ENCODE measurements around the gene GPR132.

Gene GPR132

DNA sequence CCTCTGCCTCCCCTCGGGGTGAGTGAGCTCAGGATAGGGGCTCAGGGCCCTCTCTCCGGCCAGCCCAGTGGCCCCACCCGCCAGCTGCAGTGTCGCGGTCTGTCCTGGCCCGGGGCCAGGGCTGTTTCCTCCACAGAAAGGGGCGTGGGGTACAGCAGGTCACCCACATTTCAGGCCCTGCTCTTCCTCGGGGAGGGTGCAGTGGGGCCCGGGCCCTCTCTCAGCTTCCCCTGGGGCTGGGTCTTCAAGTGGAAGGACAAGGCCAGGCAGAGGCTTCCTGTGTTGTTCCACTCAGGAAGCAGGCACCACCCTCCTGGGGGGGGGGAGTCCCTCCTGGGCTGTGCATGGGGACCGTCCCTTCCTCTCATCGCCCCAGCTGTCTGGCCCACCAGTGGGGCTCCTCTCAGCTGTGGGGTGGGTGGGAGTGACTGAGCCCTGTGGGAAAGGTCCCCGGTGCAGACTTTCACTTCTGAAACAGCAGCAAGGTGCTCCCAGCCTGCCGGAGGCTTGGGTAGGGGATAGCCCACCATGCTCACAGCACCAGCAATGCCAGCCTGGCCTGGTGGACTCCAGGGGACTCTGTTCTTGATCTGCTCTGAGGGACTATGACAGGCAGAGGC lies 3.7 kb downstream of the GPR132 start:
- no peak for DNase-seq (ENCODE audit: low read depth)

DNA sequence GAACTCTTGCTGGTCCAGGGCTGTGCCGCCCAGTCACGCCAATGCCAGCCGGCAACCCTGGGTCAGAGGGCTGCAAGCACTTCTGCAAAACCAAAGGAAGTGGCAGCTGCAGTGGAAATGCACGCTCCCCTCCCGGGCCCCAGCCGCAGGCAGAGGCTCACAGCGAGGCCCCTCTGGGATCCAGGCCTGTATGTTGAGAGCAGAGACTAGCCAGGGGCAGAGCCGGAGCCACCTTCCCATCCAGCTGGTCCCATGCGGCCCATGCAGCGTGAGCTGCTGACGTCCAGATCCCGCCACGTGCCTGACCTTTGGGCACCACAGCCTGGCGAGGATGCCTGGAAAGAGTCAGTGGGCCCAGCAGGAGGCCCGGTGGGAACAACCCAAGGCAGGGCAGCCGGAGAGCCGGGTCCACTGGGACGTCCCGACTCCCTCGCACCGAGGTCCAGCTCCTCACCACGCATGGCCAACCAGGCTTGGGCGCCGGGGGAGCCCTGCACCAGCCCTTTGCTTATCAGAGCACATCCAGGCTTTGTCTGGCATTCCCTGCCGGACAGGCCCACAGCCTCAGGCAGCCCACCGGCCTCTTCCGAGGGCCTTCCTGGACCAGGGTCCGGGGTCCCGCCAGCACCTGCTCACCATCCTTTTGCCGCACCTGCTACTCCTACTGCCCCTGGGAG lies 4.3 kb downstream of the GPR132 start:
- DNase-seq (ENCODE audit: low read depth) = no peak

DNA sequence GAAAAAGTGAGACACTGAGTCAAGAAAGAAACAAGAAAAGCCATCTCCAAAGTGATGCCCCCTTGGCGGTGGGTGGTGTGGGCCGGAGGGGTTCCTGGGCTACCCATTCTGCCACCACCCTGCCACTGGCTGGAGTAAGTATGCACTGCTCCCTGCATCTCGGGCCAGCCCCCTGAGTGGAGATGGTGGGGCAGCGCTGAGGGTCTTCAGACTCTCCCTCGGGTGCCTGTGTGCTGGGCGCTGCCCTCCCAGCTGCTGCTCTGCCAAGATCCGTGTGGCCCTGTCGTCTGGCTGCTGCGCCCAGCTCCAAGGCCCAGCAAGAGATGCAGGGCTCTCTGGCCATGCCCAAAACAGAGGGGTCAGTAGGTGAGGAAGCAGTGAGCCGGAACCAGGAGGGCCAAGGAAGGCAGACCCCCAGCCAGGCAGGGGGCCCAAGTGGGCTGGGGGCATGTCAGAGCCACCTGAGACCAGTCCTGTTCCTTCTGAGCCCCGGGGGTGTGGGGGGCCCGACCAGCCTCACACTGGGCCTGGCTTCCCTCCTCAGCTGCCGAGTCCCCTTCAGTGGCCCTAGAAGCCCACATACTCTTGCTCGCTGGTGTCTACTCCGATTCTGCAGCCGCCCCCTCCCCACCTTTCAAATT lies 5.2 kb downstream of the GPR132 start:
- DNase-seq (ENCODE audit: low read depth) = no peak

DNA sequence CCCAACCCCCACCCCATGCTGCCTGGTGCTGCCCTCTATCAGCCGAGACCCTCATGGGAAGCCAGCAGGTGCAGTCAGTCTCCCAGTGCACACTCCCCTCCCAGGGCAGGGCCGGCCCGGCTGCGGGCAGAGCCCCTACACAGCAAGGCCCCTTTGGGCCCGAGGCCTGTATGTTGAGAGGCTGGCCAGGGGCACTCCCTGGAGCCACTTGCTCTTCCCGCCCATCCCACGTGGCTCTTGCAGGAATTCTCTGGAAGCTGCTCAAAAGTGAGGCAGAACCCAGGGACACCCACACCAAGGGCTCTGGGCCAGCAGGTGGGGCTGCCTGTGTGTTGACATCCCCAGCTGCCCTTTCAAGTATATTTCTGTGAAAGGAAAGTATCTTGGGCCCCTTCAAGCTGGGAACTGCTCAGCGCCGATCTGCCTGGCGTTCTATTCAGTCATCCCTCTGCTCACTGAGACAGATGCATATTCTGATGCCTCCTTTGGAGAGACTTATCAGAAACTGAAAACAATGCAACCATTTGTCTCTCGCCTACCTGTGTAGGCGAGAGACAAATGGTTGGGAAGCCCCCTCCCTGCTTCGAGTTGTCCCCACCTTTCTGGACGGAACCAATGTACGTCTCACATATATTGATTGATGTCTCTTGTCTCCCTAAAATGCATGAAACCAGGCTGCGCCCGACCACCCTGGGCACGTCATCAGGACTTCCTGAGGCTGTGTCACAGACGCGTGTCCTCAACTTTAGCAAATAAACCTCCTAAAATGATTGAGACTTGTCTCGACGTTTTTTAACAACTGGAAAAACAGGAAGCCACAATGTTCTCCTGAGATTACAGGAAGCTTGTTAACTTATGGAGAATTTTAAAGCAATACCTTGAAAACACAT lies 6.0 kb downstream of the GPR132 start:
- DNase-seq (ENCODE audit: low read depth) = peak; percentile 66

DNA sequence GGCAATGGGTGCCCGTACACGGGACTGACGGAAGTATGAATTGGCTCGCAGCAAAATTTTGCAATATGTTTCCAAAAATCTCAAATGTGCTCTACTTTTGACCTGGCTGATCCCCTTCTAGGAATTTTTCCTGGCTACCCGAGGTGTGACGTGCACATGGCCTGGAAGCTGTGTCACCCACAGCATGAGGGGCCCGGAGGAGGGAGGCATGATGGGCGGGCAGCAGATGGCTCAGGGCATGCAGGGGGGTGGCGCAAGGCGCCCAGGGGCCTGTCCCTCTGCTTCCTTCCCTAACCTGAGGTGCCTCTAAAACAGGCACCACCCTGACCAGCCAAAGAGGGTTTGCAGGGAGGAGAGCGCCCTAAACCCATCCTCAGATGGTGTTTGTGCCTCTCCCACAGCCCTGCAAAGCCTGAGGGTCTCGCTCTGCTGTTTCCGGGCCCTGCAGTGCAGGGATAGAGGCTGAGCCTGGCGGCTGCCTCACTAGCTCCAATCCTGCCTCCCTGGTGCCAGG lies 6.7 kb downstream of the GPR132 start:
- no peak for DNase-seq (ENCODE audit: low read depth)

DNA sequence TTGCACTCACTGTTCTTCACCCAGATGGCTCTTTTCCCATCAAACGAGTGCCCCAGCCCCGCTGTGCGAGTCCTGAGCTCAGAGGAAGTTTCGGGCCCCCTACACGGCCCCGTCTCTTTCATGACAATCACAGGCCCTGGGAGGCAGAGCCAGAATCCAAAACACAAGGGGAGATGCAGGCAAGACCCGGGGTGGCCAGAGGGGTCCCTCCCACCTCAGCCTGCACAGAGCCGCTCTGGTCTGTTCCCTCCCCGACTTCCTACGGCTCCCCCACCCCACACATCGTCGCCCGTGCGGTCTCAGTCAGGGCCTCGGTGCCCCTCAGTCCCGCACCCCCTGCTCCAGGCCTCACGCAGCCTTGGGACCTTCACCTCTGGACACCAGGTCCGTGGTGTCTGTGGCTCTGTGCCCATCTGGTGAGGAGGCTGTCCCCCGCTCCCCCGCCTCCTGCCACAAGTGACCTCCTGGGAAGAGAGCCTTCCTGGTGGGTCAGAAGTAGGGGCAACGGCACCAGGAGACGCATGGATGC lies 8.9 kb downstream of the GPR132 start:
- DNase-seq (ENCODE audit: low read depth) = no peak

DNA sequence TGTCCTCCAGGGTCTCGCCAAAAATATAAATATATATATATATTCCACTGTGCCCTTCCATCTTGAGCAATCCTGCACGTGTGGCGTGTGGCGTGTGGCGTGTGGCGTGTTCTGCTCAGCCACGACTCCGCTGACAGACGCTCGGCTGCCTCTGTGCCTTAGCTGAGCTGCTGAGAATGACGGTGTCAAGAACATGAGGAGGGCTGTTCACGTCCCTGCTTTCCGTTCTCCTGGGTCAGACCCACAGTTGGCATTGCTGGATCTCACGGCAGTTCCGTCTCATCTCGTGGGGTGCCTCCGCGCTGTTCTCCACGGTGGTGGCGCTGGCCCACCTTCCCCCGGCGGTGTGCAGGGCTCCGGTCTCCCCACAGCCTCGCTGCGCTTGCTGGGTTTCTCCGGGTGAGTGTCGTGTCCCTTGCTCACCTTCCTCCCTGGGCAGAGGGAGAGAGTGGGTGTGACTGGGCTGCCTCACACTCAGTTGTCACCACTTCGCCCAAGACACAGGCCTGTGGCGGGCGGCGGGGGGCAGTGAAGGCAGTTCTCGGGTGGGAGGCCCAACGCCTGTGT lies 9.4 kb downstream of the GPR132 start:
- no peak for DNase-seq (ENCODE audit: low read depth)

DNA sequence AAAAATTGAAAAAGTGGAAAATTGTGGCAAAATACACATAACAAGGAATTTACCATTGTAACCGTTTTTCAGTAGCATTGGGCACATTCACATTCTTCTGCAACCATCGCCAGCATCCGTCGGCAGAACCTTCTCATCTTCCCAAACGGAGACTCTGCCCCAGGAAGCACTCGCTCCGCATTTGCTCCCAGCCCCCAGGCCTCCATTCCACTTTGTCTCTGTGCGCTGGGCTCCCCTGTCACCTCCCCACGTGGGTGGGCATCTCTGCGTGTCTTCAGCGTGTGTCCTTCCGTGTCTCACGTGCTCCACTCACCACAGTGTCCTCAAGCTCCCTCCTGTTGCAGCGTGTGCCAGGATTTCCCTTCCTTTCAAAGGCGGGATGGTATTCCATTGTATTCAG lies 9.9 kb downstream of the GPR132 start:
- DNase-seq (ENCODE audit: low read depth) = no peak

DNA sequence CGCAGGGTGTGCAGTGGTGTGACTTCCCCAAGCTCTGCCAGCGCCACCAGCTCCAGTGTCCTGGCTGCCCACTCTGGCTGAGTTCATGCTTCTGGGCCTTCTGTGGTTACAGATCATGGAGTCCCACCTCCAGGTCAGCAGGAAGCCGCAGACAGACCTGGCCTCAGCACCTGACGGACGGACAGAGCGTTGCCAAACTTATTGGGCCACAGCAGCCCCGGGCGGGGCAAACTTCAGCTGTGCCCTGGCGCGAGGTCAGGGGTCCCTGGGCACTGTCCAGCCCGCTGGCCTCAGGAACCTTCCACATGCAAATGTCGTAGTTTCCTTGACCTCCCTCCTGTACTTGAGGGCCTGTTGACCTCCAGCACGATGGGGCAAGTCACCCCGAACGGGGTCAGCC lies 11.2 kb downstream of the GPR132 start:
- no peak for DNase-seq (ENCODE audit: low read depth)

DNA sequence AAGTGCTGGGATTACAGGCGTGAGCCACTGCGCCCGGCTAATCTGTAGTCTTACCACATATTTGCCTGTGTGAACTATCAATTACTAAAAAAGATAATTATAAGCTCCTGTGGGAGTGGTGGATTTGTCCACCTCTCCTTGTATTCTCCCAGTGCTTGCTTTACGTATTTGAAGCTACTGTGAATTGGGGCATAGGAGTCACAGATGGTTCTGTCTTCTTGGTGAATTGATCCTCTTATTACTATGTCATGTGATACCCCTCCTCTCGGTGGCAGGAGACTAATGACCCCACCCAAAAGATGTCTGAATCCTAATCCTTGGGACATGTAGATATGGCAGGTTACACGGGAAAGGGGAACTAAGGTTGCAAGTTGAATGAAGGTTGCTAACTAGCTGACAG lies 11.8 kb downstream of the GPR132 start:
- DNase-seq (ENCODE audit: low read depth) = no peak

DNA sequence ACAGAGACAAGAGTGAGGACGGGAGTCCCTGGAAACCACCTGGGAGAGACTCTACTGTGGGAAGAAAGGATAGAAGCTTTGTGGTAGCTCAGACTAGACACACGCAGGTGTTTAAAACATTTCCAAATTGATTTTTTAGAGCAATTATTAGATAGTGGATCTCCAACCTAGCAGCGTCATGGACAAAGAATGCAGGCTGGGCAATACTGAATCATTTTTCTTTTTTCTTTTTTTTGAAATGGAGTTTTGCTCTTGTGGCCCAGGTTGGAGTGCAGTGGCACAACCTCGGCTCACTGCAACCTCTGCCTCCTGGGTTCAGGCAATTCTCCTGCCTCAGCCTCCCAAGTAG lies 13.1 kb downstream of the GPR132 start:
- DNase-seq (ENCODE audit: low read depth) = no peak

DNA sequence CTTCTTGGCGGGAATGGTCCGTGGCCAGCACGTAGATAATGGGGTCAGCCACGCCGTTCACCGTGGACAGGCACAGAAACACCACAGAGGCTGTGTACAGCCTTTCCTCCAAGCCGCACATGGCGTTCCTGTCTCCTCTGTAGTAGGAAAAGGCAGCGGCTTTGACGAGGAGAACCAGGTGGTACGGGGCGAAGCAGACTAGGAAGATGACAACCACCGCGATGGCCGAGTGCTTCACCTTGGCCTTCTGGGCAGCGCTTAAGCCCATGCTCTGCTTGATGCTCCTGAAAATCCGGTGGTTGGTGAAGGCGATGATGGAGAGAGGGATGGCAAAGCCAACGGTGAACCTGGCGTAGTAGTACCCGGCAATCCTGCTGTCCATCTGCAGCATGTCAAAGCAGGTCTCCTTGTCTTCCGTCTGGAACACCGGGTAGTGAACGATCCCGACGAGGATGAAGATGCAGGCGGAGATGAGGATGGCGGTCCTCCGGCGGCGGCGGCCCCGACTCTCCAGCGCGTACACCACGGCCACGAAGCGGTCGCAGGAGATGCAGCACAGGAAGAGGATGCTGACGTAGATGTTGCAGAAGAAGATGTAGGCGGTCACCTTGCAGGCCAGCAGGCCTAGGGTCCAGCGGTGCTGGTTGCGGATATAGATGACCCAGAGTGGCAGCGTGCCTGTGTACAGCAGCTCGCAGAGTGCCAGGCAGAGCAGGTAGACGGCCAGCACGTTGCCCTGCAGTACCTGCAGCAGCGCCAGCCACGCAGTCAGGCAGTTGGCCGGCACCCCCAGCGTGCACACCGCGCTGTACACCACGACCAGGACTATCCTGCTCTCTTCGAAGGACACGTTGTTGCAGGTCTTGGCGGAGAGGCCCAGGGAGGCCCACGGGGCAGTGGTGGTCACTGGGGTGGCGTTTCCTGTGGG lies 13.8 kb downstream of the GPR132 start:
- DNase-seq (ENCODE audit: low read depth) = no peak

DNA sequence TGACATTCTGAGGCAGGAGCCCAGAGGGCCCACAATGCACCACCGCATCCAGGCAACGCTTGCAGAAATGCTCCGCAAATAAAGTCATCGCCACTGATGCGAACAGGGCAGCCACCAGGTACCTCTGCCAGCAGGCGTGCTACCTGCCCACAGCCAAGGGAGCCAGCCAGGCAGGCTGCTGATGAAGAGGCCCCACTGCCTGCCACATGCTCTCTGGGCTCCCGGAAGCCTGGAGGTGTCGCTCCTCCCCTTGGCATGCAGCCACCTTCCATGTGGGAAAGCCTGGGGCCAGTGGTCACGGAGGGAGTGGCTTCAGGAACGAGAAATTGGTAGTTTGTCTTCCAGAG lies 14.7 kb downstream of the GPR132 start:
- DNase-seq (ENCODE audit: low read depth) = no peak

DNA sequence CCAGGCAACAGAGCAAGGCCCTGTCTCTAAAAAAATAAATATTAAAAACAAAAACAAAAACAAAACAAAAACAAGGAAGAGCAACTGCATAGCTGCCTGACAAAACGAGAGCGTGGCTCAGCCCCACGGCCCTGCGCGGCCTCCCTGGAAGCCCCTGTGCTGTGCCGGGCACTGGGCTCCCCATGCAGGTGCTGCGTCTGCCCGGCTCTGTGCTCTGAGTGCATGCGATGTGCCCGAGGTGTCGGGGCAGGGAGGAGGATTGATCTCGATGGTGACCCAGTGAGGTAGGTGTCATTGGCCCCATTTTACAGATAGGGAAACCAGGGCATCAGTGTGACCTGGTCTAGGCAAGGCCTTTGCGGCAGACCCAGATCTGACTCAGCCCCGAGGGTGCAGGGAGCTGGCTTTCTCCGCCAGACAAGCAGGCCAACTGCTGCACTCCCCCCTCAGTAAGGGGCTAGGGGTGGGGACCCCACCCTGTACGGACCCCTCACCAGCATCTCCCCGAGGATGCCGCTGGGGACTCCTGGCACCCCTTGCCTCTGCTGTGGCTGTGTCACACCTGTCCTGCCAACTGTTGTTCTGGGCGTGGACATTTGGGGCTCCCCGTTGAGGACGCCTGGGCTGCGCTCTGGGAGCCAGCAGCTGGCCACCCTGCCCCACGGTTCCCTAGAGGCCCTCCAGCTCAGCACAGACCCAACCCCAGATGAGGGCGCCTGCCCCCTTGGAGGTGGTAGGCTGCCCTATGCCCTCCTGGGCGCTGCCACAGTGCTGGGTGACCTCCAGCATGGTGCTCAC lies 15.3 kb downstream of the GPR132 start:
- DNase-seq (ENCODE audit: low read depth) = no peak

DNA sequence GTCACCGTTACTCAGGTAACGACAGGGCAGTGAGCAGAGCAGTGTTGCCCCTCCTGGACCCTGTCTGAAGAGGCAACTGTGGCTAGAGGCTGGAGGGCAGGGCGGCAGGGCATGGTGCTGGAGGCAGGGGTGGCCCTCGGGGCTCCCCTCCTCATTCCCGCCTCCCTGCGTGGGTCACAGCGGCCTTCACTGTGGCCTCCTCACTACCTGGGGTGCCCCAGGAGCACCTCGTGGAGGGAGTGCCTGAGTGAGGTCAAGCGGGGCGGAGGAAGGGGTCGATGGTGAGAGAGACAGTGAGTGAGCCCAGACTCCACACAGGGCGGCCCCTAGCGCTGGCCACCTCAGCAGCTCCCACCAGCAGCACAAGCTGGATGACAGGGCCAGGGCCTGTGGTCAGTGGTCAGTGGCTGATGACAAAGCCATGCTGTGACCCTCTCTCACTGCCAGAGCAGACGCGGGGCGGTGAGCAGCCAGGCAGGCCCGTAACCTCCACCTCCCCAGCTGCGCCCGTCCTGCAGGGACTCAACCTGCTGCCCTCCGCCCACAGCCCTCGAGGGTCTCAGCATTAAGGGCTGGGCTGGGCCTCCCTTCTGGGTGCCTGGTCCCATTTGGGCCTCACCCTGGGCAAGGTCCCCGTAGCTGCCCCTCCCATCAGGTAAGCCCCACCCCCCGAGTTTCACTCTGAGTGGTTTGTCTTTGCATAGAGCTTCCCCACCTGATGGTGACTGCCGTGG lies 17.8 kb downstream of the GPR132 start:
- DNase-seq (ENCODE audit: low read depth) = no peak

DNA sequence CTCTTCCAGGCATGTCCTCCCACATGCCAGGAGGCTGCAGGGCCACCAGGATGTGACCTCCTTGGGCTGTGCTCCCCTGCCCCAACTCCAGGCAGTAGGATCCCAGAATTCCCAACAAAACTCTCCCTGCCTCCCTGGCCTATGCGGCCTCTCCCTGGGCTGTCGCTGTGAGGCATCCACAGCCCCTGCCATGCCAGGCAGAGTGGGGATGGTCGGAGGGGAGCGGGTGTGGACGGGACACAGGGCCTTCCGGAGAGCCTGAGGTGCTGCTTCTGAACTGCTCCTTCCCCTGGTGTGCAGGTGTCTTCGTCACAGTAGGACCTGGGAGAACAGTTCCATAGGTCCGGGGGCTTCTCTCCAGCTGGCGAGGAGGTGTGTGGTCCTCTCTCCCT lies 18.3 kb downstream of the GPR132 start:
- DNase-seq (ENCODE audit: low read depth) = no peak

DNA sequence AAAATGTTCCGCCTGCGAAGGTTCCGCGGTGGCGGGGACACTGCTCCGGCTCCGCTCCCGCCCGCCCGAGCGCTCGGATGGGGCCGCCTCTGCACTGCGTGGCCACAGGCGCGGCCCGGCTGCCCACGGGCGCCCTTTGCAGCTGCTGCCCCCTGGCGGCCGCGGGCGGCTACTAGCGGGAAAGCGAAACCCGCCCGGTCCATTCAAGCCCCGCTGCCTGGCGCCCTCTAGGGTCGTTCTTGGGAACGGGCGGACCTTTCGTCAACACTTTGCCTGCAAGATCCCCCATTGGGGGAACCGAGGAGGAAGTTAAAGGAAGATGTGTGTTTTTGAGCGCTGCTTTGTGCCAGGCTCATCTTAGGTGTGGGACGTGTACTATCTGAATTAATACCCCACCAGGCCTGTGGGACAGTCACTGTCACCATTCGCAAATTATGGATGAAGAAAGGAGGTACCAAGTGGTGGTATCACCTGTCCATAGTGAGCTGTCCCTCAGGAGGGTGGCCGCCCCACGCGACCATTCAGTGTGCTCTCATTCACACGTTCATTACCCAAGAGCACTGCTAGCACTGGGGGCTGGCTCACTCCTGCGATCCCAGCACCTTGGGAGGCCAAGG lies 19.4 kb downstream of the GPR132 start:
- peak; percentile 86 for DNase-seq (ENCODE audit: low read depth)

DNA sequence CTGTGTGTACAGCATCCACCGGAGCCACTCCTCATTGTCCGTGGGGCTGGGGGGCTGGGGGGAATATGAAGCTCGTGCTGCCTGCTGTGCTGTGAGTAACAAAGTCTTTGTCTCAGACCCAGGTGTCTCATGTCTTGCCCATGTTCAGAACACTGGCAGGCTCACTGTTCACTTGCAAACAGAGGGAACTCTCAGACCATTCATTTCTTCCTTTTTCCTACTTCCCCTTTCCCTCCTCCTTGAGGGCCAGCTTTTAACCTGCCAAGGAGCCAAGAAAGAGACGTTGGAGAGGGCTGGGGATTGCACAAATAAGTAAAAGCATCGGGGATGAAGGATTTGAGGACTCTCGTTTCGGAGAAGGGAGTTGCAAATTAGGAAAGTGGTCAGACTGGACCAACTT lies 21.6 kb downstream of the GPR132 start:
- no peak for DNase-seq (ENCODE audit: low read depth)

DNA sequence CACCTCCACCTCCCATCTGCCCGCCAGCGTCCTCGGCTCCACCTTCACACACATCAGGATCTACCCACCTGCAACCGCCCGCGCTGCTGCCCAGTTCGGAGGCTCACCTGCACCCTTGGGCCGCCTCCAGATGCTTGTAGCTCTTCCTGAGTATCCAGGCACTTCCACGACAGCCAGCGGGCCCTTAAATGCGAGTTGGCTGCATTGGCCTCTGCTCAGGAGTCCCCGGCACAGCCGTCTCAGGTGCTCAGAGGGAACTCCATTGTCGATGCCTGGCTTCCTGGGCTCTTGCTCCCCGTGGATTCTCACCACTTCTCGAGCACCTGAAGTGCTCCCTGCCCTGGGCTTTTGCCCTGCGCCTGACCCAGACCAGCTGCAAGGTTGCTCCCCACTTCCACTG lies 22.4 kb downstream of the GPR132 start:
- no peak for DNase-seq (ENCODE audit: low read depth)

Data from T follicular helper cell (primary cell).